GM12892 (cell line): Measurements from ENCODE around the gene GRM4.

Experiments
- POLR2A ChIP-seq: IDR thresholded peaks from 2 replicates; pipeline ENCODE4 v1.6.1; 2011; ENCODE audit warnings: low read depth, low read length, control low read depth
- POLR2AphosphoS5 ChIP-seq: IDR thresholded peaks from 2 replicates; pipeline ENCODE4 v1.6.1; 2011; ENCODE audit warnings: low read depth, low read length, control low read depth
- TAF1 ChIP-seq: IDR thresholded peaks from 2 replicates; pipeline ENCODE4 v1.6.1; 2011; ENCODE audit warnings: low read depth, mild to moderate bottlenecking, control low read depth, low read length, borderline replicate concordance

GRCh38 chr6:34086558-34086957 is 59.3 kb downstream of the GRM4 start:
- no peak for TF ChIP-seq POLR2A
- no peak for TF ChIP-seq POLR2AphosphoS5
- no peak for TF ChIP-seq TAF1
